ENCODE results near the gene LRG1.
"Not testable (repeated sequence)": the region's sequence is repeated elsewhere in the genome, so short reads cannot be mapped to it uniquely, and the experiment has no call there.

The LRG1 gene

GRCh38 chr19:4550018-4550417 lies 10.2 kb upstream of the LRG1 start:
- DNase-seq, result no peak

GRCh38 chr19:4548238-4548584 lies 8.4 kb upstream of the LRG1 start:
- no peak for DNase-seq

- no peak for DNase-seq
Observed at GRCh38 chr19:4547303-4548237, 7.7 kb upstream of the LRG1 start.

GRCh38 chr19:4543842-4544647 lies 4.2 kb upstream of the LRG1 start:
- DNase-seq, result no peak

GRCh38 chr19:4542896-4543841 lies 3.3 kb upstream of the LRG1 start:
- no peak for DNase-seq

- not testable (repeated sequence) for DNase-seq
Observed at GRCh38 chr19:4541806-4542145, 1.9 kb upstream of the LRG1 start.

- no peak for DNase-seq
Observed at GRCh38 chr19:4541114-4541805, 1.4 kb upstream of the LRG1 start.

GRCh38 chr19:4539169-4539692 lies 605 bp downstream of the LRG1 start:
- no peak for DNase-seq

GRCh38 chr19:4538601-4538954 lies 1.3 kb downstream of the LRG1 start:
- DNase-seq, result peak; percentile 20

GRCh38 chr19:4537953-4538600 lies 1.8 kb downstream of the LRG1 start:
- DNase-seq, result no peak

GRCh38 chr19:4536798-4537197 lies 3.0 kb downstream of the LRG1 start:
- no peak for DNase-seq

GRCh38 chr19:4534836-4535658 lies 4.8 kb downstream of the LRG1 start, which contains the start of gene PLIN5:
Gene PLIN5 (minus strand): TSS chr19:4535224. CDS start chr19:4534074, 1,150 bp downstream.
- peak; percentile 92 for DNase-seq

- no peak for DNase-seq
Observed at GRCh38 chr19:4533835-4534424, 5.9 kb downstream of the LRG1 start.

- no peak for DNase-seq
Observed at GRCh38 chr19:4533334-4533733, 6.5 kb downstream of the LRG1 start.

GRCh38 chr19:4531562-4532165 lies 8.2 kb downstream of the LRG1 start:
- DNase-seq, result peak; percentile 31

GRCh38 chr19:4529924-4530522 lies 9.8 kb downstream of the LRG1 start:
- DNase-seq, result no peak

- no peak for DNase-seq
Observed at GRCh38 chr19:4528843-4529242, 11.0 kb downstream of the LRG1 start.

- DNase-seq, result not testable (repeated sequence)
Observed at GRCh38 chr19:4527377-4527776, 12.5 kb downstream of the LRG1 start.

- no peak for DNase-seq
Observed at GRCh38 chr19:4525563-4526002, 14.3 kb downstream of the LRG1 start.
